K562 (cell line): Measurements from ENCODE around the gene METAP1D. TPM values are rescaled to one million over a fixed set of nuclear protein-coding genes. Genes with fewer than 3 reads are reported as not detected.

Experiments used
- BACH1 ChIP-seq: fragments of 200-800 bp; sonication (Bioruptor generic); IDR thresholded peaks from 2 replicates; pipeline ENCODE4 v1.6.1; 2016; ENCODE audit warnings: missing genetic modification characterization, missing compliant biosample characterization
- CAMTA2 ChIP-seq: fragments of 250-450 bp; sonication (Bioruptor Pico); conservative IDR thresholded peaks from 2 replicates; pipeline ENCODE4 v1.5.1; 2022
- FOXJ3 ChIP-seq: sonication (generic); formaldehyde crosslinking; IDR thresholded peaks from 2 replicates; pipeline ENCODE4 v1.4.0; 2020; ENCODE audit warnings: mild to moderate bottlenecking, missing genetic modification reagents
- PTBP1 ChIP-seq: fragments of 200-400 bp; formaldehyde crosslinking; IDR thresholded peaks from 2 replicates; pipeline ENCODE4 v1.6.1; 2017; ENCODE audit warnings: low read depth, low read length
- PYGO2 ChIP-seq: fragments of 450-650 bp; IDR thresholded peaks from 2 replicates; pipeline ENCODE4 v1.6.1; 2016; ENCODE audit warnings: mild to moderate bottlenecking, missing genetic modification characterization, moderate library complexity, missing compliant biosample characterization
- RBM34 ChIP-seq: fragments of 200-400 bp; formaldehyde crosslinking; IDR thresholded peaks from 2 replicates; pipeline ENCODE4 v1.6.1; 2018; ENCODE audit warnings: low read length, borderline replicate concordance; ENCODE audit not compliant: insufficient read depth
- SP2 ChIP-seq: IDR thresholded peaks from 2 replicates; pipeline ENCODE4 v1.6.1; 2011; ENCODE audit warnings: mild to moderate bottlenecking, low read depth, low read length, moderate library complexity; ENCODE audit not compliant: poor library complexity, severe bottlenecking; ENCODE audit errors: extremely low read depth
- TCF3 ChIP-seq: sonication (generic); formaldehyde crosslinking; IDR thresholded peaks from 2 replicates; pipeline ENCODE4 v1.4.0; 2020; ENCODE audit warnings: mild to moderate bottlenecking, missing genetic modification reagents
- UBTF ChIP-seq, 2 experiments: IDR thresholded peaks; 2 replicates each; pipeline ENCODE4 v1.6.1; 2012; ENCODE audit warnings: improper control_type of control experiment in 2 of 2, low read depth in 2 of 2, low read length in 2 of 2, borderline replicate concordance in 1 of 2
- XRCC4 ChIP-seq: IDR thresholded peaks from one replicate; pipeline ENCODE4 v1.6.1; 2011; ENCODE audit not compliant: insufficient read depth, insufficient read length; ENCODE audit errors: extremely low read depth
- ZBTB17 ChIP-seq: fragments of 450-650 bp; formaldehyde crosslinking; IDR thresholded peaks from 2 replicates; pipeline ENCODE4 v1.4.0; 2020; ENCODE audit warnings: mild to moderate bottlenecking
- ZBTB9 ChIP-seq: fragments of 450-650 bp; formaldehyde crosslinking; IDR thresholded peaks from 2 replicates; pipeline ENCODE4 v1.4.0; 2020; ENCODE audit warnings: mild to moderate bottlenecking, moderate library complexity
- ZNF398 ChIP-seq: fragments of 250-450 bp; sonication (Bioruptor Pico); IDR thresholded peaks from 2 replicates; pipeline ENCODE4 v1.8.0; 2021; ENCODE audit warnings: moderate library complexity, mild to moderate bottlenecking, inconsistent platforms
- polyA plus RNA-seq, 8 experiments: library from polyadenylated mRNA; depleted of rRNA in 4 of 8; stranded (reverse) in 5 of 8; unstranded in 3 of 8; fragments of >200 nt; fragmentation: Nextera tagmentation in 2 of 8; fragmentation: Illumina TruSeq in 1 of 8; extraction: Ambion mirVana in 2 of 8; extraction: Trizol in 1 of 8; gene quantifications; 2 replicates each; pipeline versions ENCODE4 v1.2.1 to v1.2.3, GENCODE V29; 2011 to 2014; ENCODE audit warnings: inconsistent platforms in 1 of 8, missing spikeins in 1 of 8
- total RNA-seq, 7 experiments: library from RNA; depleted of rRNA in 6 of 7; stranded (reverse); fragments of >200 nt in 6 of 7; fragmentation: Illumina TruSeq in 2 of 7; extraction: Trizol in 2 of 7; gene quantifications; 2 replicates each; pipeline versions ENCODE4 v1.2.1 to v1.2.3, GENCODE V29; 2011 to 2021; ENCODE audit warnings: low replicate concordance in 1 of 7
- TF ChIP-seq, protein P1 (sequence below): fragments of 450-650 bp; formaldehyde crosslinking; IDR thresholded peaks from 2 replicates; pipeline ENCODE4 v1.4.0; 2022; ENCODE audit warnings: missing genetic modification characterization
- TF ChIP-seq, protein P2 (sequence below), 2 experiments: fragments of 450-650 bp in 1 of 2; IDR thresholded peaks; 2 replicates each; pipeline ENCODE4 v1.6.1; 2011 to 2017; ENCODE audit warnings: low read depth in 2 of 2, antibody characterized with exemption in 1 of 2, borderline replicate concordance in 1 of 2, low read length in 1 of 2, mild to moderate bottlenecking in 1 of 2, mixed read lengths in 1 of 2; ENCODE audit not compliant: control insufficient read depth in 1 of 2

Gene METAP1D
- total and polyA plus RNA-seq, 9 of the 15 experiments (the other 6 are each of a cell fraction or from before 2014, with no cell fraction given): 8.0 to 23.4 (median 15.7) TPM

GRCh38 chr2:172098650-172099471, 99.1 kb downstream of the METAP1D start (continued):
- TF ChIP-seq UBTF (IDR thresholded peaks at IDR 0.05; ENCODE audit: borderline replicate concordance in 1 of 2, low read depth in 2 of 2, low read length in 2 of 2) (peak; percentile 69 to 94; a peak in 3 of 4 replicates), TCF3 (CRISPR knock-in tag) (peak; percentile 40; the same call in 1 of the 2 replicates), PTBP1 (no peak), ZBTB9 (CRISPR knock-in tag) (no peak), RBM34 (no peak), SP2 (no peak), CAMTA2 (no peak), ZNF398 (no peak), ZBTB17 (CRISPR knock-in tag) (peak; percentile 57; the same call in 1 of the 2 replicates), BACH1 (tag) (no peak), FOXJ3 (CRISPR knock-in tag) (no peak), XRCC4 (no peak), PYGO2 (tag) (no peak)
- TF ChIP-seq, protein P1, sequence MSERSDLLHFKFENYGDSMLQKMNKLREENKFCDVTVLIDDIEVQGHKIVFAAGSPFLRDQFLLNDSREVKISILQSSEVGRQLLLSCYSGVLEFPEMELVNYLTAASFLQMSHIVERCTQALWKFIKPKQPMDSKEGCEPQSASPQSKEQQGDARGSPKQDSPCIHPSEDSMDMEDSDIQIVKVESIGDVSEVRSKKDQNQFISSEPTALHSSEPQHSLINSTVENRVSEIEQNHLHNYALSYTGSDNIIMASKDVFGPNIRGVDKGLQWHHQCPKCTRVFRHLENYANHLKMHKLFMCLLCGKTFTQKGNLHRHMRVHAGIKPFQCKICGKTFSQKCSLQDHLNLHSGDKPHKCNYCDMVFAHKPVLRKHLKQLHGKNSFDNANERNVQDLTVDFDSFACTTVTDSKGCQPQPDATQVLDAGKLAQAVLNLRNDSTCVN (CRISPR knock-in tag): peak; percentile 92
- TF ChIP-seq, protein P2, sequence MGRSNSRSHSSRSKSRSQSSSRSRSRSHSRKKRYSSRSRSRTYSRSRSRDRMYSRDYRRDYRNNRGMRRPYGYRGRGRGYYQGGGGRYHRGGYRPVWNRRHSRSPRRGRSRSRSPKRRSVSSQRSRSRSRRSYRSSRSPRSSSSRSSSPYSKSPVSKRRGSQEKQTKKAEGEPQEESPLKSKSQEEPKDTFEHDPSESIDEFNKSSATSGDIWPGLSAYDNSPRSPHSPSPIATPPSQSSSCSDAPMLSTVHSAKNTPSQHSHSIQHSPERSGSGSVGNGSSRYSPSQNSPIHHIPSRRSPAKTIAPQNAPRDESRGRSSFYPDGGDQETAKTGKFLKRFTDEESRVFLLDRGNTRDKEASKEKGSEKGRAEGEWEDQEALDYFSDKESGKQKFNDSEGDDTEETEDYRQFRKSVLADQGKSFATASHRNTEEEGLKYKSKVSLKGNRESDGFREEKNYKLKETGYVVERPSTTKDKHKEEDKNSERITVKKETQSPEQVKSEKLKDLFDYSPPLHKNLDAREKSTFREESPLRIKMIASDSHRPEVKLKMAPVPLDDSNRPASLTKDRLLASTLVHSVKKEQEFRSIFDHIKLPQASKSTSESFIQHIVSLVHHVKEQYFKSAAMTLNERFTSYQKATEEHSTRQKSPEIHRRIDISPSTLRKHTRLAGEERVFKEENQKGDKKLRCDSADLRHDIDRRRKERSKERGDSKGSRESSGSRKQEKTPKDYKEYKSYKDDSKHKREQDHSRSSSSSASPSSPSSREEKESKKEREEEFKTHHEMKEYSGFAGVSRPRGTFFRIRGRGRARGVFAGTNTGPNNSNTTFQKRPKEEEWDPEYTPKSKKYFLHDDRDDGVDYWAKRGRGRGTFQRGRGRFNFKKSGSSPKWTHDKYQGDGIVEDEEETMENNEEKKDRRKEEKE (IDR thresholded peaks at IDR 0.05; ENCODE audit: borderline replicate concordance in 1 of 2, control insufficient read depth in 1 of 2, low read depth in 2 of 2, low read length in 1 of 2): no peak; a peak in 1 of 4 replicates
